Measurements from ENCODE around the gene MYL5.
"Not testable (repeated sequence)": the region's sequence is repeated elsewhere in the genome, so short reads cannot be mapped to it uniquely, and the experiment has no call there.

MYL5 gene

DNA sequence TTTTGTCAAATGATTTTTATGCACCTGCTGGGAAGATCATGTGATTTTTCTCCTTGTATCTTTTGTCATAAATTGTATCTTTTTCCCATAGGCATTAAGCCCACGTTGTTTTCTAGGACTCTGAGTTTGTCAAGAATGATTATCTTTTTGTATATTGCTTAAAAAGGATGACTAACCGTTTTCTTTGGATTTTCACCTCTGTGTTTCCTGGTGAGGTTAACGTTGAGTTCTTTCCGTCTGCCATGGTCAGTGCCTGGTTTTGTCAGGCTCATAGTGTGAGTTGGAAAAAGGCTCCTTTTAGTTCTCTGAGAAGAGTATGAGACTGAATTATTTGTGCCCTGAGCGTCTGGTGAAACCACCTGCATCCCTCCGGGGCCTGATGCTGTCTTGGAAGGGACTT, 53.2 kb downstream of the MYL5 start:
- TF ChIP-seq, protein P1, sequence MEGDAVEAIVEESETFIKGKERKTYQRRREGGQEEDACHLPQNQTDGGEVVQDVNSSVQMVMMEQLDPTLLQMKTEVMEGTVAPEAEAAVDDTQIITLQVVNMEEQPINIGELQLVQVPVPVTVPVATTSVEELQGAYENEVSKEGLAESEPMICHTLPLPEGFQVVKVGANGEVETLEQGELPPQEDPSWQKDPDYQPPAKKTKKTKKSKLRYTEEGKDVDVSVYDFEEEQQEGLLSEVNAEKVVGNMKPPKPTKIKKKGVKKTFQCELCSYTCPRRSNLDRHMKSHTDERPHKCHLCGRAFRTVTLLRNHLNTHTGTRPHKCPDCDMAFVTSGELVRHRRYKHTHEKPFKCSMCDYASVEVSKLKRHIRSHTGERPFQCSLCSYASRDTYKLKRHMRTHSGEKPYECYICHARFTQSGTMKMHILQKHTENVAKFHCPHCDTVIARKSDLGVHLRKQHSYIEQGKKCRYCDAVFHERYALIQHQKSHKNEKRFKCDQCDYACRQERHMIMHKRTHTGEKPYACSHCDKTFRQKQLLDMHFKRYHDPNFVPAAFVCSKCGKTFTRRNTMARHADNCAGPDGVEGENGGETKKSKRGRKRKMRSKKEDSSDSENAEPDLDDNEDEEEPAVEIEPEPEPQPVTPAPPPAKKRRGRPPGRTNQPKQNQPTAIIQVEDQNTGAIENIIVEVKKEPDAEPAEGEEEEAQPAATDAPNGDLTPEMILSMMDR (conservative IDR thresholded peaks at IDR 0.05; ENCODE audit: low read depth, low read length), result no peak
- no peak overlapping the region for H3K4me3 ChIP-seq (ENCODE audit: low read depth, low read length)
- peak; percentile 32 for DNase-seq (ENCODE audit: low read depth)

DNA sequence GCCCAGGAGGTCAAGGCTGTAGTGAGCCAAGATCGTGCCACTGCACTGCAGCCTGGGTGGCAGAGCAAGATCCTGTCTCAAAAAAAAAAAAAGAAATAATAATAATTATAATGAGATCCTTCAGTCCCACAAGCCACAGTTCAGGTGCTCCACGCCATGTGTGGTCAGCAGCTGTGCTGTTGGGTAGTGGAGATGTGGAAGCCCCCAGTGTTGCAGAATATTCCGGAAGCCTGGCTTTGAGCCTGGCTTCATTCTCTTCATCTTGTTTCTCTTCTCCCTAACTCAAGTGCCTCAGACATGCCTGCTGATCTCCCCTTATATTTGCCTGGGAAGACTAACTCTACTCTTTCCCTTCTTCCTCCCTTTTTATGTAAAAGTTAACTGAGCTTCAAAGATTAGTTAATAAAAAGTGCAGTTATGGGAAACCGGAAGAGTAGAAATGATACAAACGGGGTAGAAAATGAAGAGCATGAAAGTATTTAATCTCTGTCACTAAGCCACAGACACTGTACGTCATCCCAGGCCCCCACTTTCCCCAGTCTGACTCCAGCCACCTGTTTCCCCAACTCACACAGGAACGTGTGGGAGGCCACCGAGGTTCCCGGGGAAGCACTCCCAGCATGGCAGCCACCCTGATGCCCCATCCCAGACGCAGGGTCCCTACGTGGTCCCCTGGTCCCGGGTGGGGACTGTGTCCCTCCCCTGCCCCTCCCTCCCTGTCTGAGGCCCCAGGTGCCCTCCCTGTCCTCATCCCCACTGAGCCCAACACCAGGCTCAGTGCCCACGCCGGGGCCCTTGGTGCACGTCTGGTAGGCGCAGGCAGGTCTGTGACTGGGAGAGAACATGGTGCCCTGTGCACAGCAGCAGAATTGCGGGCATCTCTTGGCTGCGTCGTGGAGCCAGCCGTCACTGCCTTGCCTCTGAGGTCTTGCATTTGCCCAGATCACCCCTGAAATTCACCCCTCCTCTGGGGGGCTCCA, 55.3 kb downstream of the MYL5 start:
- TF ChIP-seq, protein P1 (conservative IDR thresholded peaks at IDR 0.05; ENCODE audit: low read depth, low read length), result no peak
- no peak overlapping the region for H3K4me3 ChIP-seq (ENCODE audit: low read depth, low read length)
- DNase-seq (ENCODE audit: low read depth), result no peak

DNA sequence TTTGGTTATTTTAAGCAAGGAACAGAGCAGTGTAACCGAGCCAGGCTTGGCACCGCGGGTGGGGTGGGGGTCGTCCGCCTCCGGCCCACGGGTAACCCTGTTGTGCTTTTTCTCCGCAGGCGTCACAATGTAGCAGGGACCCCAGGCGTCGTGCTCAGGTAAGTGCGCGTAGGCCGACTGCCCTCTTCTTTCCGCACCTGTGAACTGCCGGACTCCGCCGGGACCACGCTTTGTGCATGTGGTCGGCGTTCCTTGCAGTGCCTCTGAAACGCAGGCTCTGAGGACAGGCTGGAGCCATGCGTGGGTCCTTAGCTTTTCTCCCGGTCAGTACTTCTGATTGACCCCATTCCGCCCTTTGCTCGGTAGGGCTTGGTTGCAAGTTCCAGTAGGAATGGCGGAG, 56.2 kb downstream of the MYL5 start:
- TF ChIP-seq, protein P1 (conservative IDR thresholded peaks at IDR 0.05; ENCODE audit: low read depth, low read length), result no peak
- DNase-seq (ENCODE audit: low read depth), result no peak

DNA sequence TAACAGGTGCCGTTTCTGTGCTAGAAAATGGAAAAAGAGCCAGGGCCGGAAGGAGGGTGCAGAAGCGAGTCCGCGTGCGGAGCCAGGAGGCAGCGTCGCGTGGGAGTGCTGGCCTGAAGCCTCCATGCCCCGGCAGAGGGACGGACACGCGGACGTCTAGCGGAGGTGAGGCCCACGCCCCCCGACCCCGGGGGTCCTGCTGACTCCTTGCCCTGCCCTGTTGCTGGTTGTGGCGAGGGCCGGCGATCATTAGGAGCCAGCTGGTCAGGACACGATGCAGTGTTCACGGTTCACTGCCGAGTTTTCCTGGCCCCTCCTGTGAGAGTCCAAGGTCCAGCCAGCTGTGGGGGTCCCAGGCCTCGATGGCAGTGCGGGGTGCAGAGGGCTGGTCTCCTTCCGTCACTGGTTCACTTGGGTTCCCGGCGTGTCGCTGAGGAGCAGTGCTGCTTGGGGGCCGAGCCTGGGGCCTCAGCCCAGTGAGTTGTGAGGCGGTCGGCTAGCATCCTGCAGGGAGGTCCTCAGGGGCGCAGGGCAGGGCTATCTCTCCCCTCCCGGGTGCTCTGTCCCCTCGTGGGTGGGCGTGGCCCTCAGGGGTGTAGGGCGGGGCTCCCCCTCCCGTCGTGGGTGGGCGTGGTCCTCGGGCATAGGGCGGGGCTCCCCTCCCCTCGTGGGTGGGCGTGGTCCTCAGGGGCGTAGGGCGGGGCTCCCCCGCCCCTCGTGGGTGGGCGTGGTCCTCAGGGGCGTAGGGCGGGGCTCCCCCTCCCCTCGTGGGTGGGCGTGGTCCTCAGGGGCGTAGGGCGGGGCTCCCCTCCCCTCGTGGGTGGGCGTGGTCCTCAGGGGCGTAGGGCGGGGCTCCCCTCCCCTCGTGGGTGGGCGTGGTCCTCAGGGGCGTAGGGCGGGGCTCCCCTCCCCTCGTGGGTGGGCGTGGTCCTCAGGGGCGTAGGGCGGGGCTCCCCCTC, 56.9 kb downstream of the MYL5 start:
- not testable (repeated sequence) for H3K4me3 ChIP-seq (ENCODE audit: low read depth, low read length); DNase-seq (ENCODE audit: low read depth)

More for the DNA sequence above, 56.2 kb downstream of the MYL5 start:
- no peak overlapping the region for H3K4me3 ChIP-seq (ENCODE audit: low read depth, low read length)

All from choroid plexus epithelial cell (primary cell).